Activated B cell treated with CpG ODN at 0.5 μM for 24 hours (primary cell): ENCODE data around the gene MCF2L. TPM values are rescaled to one million over a fixed set of nuclear protein-coding genes. Genes with fewer than 3 reads are reported as not detected.

Experiments
- ATAC-seq: fragments of 200-7000 bp; cut with Tn5 transposase; one replicate; pipeline ENCODE4 v1.10.0; 2021; ENCODE audit warnings: low read depth, mild to moderate bottlenecking, moderate library complexity
- CTCF ChIA-PET: fragments of 350-600 bp; sonication (Branson Sonifier 250); formaldehyde crosslinking; loops from one replicate; lab custom pipeline; 2021; ENCODE audit warnings: antibody characterized with exemption; lab: Charles Lee
- POLR2A ChIA-PET: fragments of 350-600 bp; sonication (Branson Sonifier 250); formaldehyde crosslinking; loops from one replicate; lab custom pipeline; 2021; ENCODE audit warnings: antibody characterized with exemption; lab: Charles Lee
- DNase-seq: peaks from one replicate; pipeline ENCODE4 v3.0.0; 2022
- H3K27ac Mint-ChIP-seq: one replicate; pipeline ENCODE4 v1.8.0; 2020; ENCODE audit warnings: mixed read lengths
- H3K27me3 Mint-ChIP-seq: one replicate; pipeline ENCODE4 v1.8.0; 2021; ENCODE audit warnings: mixed read lengths
- H3K36me3 Mint-ChIP-seq: one replicate; pipeline ENCODE4 v1.8.0; 2021; ENCODE audit warnings: low read depth, mixed read lengths
- H3K4me1 Mint-ChIP-seq: one replicate; pipeline ENCODE4 v1.8.0; 2021; ENCODE audit warnings: mixed read lengths
- H3K4me3 Mint-ChIP-seq: one replicate; pipeline ENCODE4 v1.8.0; 2020; ENCODE audit warnings: mild to moderate bottlenecking, mixed read lengths
- H3K9me3 Mint-ChIP-seq: one replicate; pipeline ENCODE4 v1.8.0; 2020; ENCODE audit warnings: mixed read lengths
- CTCF ChIP-seq: fragments of 200-600 bp; IDR thresholded peaks from one replicate; pipeline ENCODE4 v1.8.0; 2022; ENCODE audit warnings: antibody characterized with exemption, mild to moderate bottlenecking
- intact Hi-C: fragments of 100-400 bp; cut with micrococcal nuclease; formaldehyde crosslinking; loops from one replicate; pipeline ENCODE4 v1.15.1; 2024
- total RNA-seq: library from RNA; stranded (reverse); gene quantifications from 2 replicates; pipeline ENCODE4 v1.2.3, GENCODE V29; 2022

Gene MCF2L
- total RNA-seq, 1 donor from 2014 or later, result 3.4 TPM

DNA sequence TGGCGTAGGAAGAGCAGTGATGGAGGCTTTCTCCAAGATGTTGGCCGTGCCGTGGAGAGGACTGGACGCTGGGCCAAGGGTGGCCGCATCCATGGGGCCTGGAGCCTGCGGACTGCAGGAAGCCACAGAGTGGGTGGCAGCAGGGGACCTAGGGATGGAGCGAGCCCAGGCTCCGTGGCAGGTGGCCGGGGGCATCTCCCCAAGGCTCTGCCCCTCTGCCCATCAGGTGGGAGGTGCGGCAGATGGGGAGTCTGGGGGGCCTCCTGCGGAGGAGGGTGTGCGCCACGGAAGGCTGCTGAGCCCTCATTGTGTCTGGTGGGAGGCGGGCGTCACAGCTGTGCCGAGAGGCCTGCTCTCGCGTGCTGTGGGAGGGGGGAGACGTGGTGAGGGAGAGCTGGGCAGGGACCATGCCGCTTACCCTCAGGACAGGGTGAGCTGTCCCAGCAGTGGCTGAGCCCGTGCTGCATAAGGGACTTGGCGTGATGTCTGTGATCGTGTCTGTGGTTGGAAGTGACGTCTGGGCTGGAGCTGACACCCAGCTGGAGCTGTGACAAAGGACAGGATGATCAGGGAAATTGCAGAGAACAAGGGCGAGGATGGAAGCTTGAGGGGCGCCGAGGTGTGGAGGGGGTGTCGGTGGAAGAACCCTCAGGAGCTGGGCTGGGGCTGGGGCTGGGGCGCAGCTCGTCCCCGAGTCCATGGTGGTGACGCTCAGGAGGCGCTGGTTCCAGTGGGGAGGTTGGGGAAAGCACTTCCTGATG lies 13.4 kb downstream of the MCF2L start:
- no peaks in the 10 kb centered on the region for H3K9me3 Mint-ChIP-seq
- ATAC-seq, result no peak
- TF ChIP-seq CTCF, result no peak
- no peak for DNase-seq
- ChIA-PET CTCF (no interaction called here), POLR2A (no interaction called here)
- intact Hi-C loops, result no loop called here
- peaks cover 11% of the 10 kb centered on the region for H3K27me3 Mint-ChIP-seq
- H3K4me3 Mint-ChIP-seq, result no peak overlapping the region
- H3K36me3 Mint-ChIP-seq, result no peaks in the 10 kb centered on the region
- no peak overlapping the region for H3K27ac Mint-ChIP-seq
- H3K4me1 Mint-ChIP-seq, result no peaks in the 10 kb centered on the region

DNA sequence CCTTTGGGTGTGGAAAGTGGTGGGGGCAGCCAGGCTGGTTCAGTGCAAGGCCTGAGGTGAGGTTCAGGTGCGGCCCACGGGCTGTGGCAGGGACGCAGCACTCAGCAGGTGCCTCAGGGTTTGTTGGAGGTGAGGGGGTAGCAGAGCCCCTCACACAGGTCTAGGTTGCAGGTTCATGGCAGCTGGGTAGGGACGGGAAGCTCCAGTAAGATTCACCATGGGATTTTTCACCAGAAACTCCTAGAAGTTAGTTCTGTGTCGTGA lies 14.0 kb downstream of the MCF2L start:
- intact Hi-C loops, result no loop called here
- Mint-ChIP-seq H3K27me3 (peaks cover 11% of the 10 kb centered on the region), H3K27ac (no peak overlapping the region), H3K36me3 (no peaks in the 10 kb centered on the region), H3K4me1 (no peaks in the 10 kb centered on the region), H3K4me3 (no peak overlapping the region), H3K9me3 (no peaks in the 10 kb centered on the region)
- no peak for DNase-seq
- ATAC-seq, result no peak
- ChIA-PET CTCF (no interaction called here), POLR2A (no interaction called here)
- TF ChIP-seq CTCF, result no peak

DNA sequence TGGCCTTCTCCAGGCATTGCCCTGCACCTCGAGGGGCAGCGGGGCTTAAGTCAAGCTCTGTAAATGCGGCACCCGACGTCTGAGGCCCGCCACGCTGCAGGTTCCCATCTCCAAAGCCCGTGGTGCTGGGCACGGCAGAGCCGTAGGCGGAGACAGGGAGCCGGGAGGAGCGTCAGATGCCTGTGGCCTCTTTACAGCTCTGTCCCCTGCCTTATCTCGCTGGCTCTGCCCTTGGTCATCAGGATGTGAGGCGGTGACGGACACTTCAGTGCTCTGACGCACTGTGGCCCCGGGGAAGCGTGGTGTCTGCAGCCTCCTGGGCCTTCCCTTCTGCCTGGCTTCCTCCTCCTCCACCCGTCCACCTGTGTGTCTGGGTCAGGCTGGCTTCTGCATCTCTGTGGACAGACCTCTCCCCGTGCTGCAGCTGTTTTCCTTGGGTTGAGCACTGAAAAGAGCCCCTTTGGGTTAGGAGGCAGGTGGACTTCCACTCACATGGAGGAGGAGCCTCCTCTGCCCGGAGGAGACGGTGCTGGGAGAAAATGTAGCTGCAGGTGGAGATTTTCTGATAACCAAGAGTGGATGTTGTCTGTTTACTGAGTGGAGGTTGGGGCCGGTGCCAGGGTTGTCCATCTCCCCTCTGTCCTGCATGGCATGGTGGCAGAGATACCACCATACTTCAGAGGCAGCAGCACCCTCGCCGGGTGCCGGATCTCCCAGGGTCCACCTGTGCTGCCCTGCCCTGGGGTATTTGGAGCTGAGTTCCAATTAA lies 14.6 kb downstream of the MCF2L start:
- H3K36me3 Mint-ChIP-seq, result no peaks in the 10 kb centered on the region
- H3K27me3 Mint-ChIP-seq, result peaks cover 10% of the 10 kb centered on the region
- DNase-seq, result no peak
- no peak overlapping the region for H3K4me3 Mint-ChIP-seq
- intact Hi-C loops, result no loop called here
- ChIA-PET CTCF (no interaction called here), POLR2A (no interaction called here)
- H3K27ac Mint-ChIP-seq, result no peak overlapping the region
- no peak for TF ChIP-seq CTCF
- no peaks in the 10 kb centered on the region for H3K4me1 Mint-ChIP-seq
- no peak for ATAC-seq
- H3K9me3 Mint-ChIP-seq, result no peaks in the 10 kb centered on the region

DNA sequence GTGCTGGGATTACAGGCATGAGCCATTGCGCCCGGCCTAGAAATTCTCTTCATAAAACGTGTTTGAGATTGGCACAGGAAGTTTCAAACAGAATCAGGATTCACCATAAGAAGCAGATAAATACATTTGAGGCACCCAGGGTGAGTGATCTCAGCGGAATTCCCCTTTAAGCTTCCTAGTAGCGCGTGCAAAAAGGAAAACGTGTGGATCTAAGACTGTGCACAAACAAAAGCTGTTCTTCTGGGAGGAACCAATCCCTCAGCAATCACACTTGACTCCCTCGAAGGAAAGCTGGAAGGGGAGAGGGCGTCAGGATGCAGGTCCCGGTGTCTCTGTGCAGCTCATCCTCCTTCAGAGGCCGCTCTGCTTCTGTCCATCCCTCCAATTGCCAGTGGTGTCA lies 15.5 kb downstream of the MCF2L start:
- ChIA-PET CTCF (no interaction called here), POLR2A (no interaction called here)
- no peaks in the 10 kb centered on the region for H3K36me3 Mint-ChIP-seq
- DNase-seq (no peak), ATAC-seq (no peak)
- intact Hi-C loops, result no loop called here
- no peaks in the 10 kb centered on the region for H3K4me1 Mint-ChIP-seq
- H3K27ac Mint-ChIP-seq, result no peak overlapping the region
- no peak for TF ChIP-seq CTCF
- no peak overlapping the region for H3K4me3 Mint-ChIP-seq
- H3K9me3 Mint-ChIP-seq, result no peaks in the 10 kb centered on the region
- H3K27me3 Mint-ChIP-seq, result peaks cover 5% of the 10 kb centered on the region

DNA sequence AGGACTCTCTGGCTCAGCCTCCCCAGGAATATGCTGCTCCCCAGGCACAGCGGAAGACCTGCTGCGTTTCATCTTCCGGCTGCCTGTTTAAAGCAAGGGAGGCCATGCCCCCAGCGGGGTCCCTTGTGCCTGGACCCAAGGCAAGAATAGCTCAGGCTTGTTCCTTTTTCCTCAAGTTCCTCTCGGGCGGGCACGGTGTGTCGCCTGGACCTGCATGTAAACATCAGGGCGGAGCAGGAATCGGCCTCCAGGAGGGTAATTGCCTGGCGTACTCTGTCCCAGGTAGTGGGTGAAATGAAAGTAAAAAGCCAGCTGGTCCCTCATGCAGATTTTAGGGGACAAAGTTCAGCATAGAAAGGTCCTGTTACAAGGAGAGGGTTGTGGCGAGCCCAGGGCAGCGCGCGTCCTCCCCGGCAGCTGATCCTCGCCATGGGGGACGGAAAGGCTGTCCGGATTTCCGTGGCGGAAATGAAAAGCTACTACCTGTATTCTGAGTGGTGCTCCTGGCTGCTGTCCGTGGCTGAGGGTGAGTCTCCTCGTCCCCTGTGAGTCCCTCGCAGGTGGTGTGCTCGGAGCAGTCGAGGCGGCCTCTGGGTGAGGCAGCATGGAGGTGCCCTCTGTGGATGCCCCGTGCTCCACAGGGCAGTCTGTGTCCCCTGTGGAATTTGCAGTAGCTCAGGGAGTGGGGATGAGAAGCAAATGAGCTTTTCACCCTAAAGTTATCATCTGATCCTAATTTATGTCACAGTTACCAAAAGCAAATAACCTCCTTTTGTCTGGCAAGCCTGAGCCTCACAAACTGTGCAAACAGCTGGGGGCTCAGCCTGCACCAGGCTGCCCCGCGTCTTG lies 16.2 kb downstream of the MCF2L start:
- H3K4me3 Mint-ChIP-seq, result no peak overlapping the region
- ATAC-seq (no peak), DNase-seq (no peak)
- H3K4me1 Mint-ChIP-seq, result no peaks in the 10 kb centered on the region
- no peaks in the 10 kb centered on the region for H3K9me3 Mint-ChIP-seq
- intact Hi-C loops, result no loop called here
- H3K27me3 Mint-ChIP-seq, result peaks cover 3% of the 10 kb centered on the region
- no peaks in the 10 kb centered on the region for H3K36me3 Mint-ChIP-seq
- ChIA-PET CTCF (no interaction called here), POLR2A (no interaction called here)
- no peak for TF ChIP-seq CTCF
- H3K27ac Mint-ChIP-seq, result no peak overlapping the region
